Measurements from ENCODE around the gene DPEP3.

DNA sequence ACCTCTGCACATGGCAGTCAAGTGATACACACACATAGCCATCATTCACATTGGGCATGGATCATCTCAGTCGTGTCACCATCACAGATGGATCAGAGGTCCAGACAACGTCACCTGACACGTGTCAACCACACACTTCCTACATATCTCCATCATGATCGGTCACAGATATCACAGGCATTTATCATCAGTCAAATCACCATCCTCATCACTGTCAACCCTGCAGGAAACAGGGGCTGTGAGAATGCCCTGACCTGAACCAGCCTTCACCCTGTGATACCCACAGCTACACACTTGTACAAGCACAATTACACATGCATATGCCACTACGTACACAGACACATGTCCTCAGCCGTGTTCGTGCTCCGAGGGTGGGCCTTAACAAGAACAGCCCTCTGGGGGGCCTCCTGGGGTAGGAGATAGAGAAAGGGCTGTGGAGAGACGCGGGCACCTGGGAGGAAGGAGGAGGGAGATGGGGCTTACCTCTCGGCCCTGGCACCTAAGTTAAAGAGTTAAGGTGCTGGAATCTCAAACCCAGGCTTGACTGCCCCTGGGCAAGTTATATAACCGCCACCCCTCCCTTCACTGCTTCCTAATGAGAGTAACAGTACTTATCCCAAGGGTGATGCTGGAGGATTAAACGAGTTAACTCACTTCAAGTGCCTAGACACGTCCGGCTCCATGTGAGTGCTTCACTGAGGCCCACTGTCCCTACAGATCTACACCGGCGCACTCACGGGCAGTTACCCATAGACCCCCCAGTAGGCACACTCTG, 12.9 kb downstream of the DPEP3 start:
- TF ChIP-seq, protein P1, sequence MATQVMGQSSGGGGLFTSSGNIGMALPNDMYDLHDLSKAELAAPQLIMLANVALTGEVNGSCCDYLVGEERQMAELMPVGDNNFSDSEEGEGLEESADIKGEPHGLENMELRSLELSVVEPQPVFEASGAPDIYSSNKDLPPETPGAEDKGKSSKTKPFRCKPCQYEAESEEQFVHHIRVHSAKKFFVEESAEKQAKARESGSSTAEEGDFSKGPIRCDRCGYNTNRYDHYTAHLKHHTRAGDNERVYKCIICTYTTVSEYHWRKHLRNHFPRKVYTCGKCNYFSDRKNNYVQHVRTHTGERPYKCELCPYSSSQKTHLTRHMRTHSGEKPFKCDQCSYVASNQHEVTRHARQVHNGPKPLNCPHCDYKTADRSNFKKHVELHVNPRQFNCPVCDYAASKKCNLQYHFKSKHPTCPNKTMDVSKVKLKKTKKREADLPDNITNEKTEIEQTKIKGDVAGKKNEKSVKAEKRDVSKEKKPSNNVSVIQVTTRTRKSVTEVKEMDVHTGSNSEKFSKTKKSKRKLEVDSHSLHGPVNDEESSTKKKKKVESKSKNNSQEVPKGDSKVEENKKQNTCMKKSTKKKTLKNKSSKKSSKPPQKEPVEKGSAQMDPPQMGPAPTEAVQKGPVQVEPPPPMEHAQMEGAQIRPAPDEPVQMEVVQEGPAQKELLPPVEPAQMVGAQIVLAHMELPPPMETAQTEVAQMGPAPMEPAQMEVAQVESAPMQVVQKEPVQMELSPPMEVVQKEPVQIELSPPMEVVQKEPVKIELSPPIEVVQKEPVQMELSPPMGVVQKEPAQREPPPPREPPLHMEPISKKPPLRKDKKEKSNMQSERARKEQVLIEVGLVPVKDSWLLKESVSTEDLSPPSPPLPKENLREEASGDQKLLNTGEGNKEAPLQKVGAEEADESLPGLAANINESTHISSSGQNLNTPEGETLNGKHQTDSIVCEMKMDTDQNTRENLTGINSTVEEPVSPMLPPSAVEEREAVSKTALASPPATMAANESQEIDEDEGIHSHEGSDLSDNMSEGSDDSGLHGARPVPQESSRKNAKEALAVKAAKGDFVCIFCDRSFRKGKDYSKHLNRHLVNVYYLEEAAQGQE (IDR thresholded peaks at IDR 0.05; ENCODE audit: insufficient read depth in 1 of 2, low read depth in 2 of 2, low read length in 2 of 2), result no peak
- no peak for TF ChIP-seq POLR2AphosphoS5 (IDR thresholded peaks at IDR 0.05; ENCODE audit: low read depth, low read length)
- no peak for TF ChIP-seq FOXP2 (optimal IDR thresholded peaks at IDR 0.05; ENCODE audit: borderline replicate concordance, extremely low read depth, extremely low read length, insufficient read depth)
- no peak for TF ChIP-seq TAF1 (IDR thresholded peaks at IDR 0.05; ENCODE audit: borderline replicate concordance, insufficient read depth, low read length)
- TF ChIP-seq SIN3A (IDR thresholded peaks at IDR 0.05; ENCODE audit: borderline replicate concordance, insufficient read depth, low read length), result no peak
